Measurements from ENCODE around the gene AKIP1. TPM values are rescaled to one million over a fixed set of nuclear protein-coding genes. Genes with fewer than 3 reads are reported as not detected.

AKIP1 gene
- total and polyA plus RNA-seq, 10 of the 15 experiments (the other 5 are each of a cell fraction or from before 2014, with no cell fraction given), result 5.1 to 38.9 (median 30.5) TPM

DNA sequence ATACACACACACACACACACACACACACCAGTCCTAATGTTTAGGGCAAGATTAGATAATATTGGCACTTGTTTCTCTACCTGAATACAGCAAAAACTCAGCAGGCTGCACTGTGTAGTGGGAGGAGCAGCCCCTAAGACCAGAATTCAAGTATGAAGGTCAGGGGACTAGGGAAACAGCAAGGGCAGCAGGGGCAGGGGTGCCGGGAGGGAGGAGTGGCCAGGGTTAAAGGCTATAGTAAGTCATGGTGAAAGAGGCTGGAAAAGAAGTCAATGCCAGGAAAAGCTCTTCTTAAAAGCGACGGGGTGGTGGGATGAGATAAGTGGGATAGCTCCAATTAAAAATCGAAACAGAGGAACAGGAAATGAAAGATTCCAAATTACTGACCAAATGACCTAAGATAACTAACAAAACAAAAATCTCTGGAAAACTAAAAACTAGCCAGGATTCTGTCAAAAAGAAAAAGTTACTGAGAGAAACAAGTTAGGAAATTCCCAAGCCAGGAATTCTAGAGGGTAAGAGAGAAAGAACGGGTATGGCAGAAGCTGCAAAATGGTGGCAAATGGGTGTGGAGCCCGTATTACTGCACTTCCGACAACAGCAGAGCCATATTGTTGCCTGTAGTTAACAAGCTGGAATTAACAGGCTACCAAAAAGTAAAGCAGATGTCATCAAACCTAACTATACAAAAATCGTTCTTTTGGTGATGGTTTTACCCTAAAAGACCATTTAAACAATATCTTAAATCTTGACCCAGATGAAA lies 30.5 kb downstream of the AKIP1 start:
- RAD21 ChIA-PET (ENCODE audit: unreplicated experiment), result no interaction called here
- H3K27me3 ChIP-seq (replicated peaks in 1 of 2; ENCODE audit: control insufficient read depth in 2 of 2, insufficient read depth in 2 of 2, low read length in 1 of 2), result no peaks in the 10 kb centered on the region
- no peaks in the 10 kb centered on the region for H3K36me3 ChIP-seq (ENCODE audit: control insufficient read depth in 2 of 2, insufficient read depth in 2 of 2, low read length in 1 of 2)
- in situ Hi-C loops (cut with MboI) (no loop called here), intact Hi-C loops (cut with micrococcal nuclease; ENCODE audit: unreplicated experiment) (no loop called here)
- TF ChIP-seq NR2C2 (IDR thresholded peaks at IDR 0.05; ENCODE audit: borderline replicate concordance, control insufficient read depth, insufficient read length, low read depth) (no peak), NFIC (IDR thresholded peaks at IDR 0.05; ENCODE audit: low read depth, low read length) (no peak), PRDM15 (CRISPR knock-in tag; IDR thresholded peaks at IDR 0.05) (no peak), BCL11A (IDR thresholded peaks at IDR 0.05; ENCODE audit: low read depth, low read length) (no peak), ZNF592 (IDR thresholded peaks at IDR 0.05) (no peak), TBL1XR1 (IDR thresholded peaks at IDR 0.05; ENCODE audit: low read depth, low read length) (no peak), FOXM1 (IDR thresholded peaks at IDR 0.05; ENCODE audit: low read depth, low read length) (no peak), TAF1 (IDR thresholded peaks at IDR 0.05; ENCODE audit: borderline replicate concordance, low read depth, low read length) (no peak), ZSCAN29 (IDR thresholded peaks at IDR 0.05) (no peak)
- TF ChIP-seq, protein P1, sequence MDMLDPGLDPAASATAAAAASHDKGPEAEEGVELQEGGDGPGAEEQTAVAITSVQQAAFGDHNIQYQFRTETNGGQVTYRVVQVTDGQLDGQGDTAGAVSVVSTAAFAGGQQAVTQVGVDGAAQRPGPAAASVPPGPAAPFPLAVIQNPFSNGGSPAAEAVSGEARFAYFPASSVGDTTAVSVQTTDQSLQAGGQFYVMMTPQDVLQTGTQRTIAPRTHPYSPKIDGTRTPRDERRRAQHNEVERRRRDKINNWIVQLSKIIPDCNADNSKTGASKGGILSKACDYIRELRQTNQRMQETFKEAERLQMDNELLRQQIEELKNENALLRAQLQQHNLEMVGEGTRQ (IDR thresholded peaks at IDR 0.05; ENCODE audit: borderline replicate concordance, low read depth, low read length), result no peak
- 64% methylated on average over 8 of the region's 8 CpGs for WGBS (ENCODE audit: insufficient coverage, insufficient replicate concordance, low lambda C conversion rate, missing lambda C conversion rate)
- H3K27ac ChIP-seq (ENCODE audit: control insufficient read depth, insufficient read depth), result no peak overlapping the region
- H2AFZ ChIP-seq (ENCODE audit: control insufficient read depth, low read depth, low read length), result no peak overlapping the region
- H4K20me1 ChIP-seq (ENCODE audit: control insufficient read depth, insufficient read depth), result no peaks in the 10 kb centered on the region
- no peaks in the 10 kb centered on the region for H3K79me2 ChIP-seq (ENCODE audit: control insufficient read depth, insufficient read depth, low read length)
- no peak for ATAC-seq
- H3K9me3 ChIP-seq (replicated peaks; ENCODE audit: control insufficient read depth, insufficient read depth, low read length), result no peaks in the 10 kb centered on the region
- CTCF ChIA-PET, result interaction anchor here (0.6 to 3.6 kb wide), 6 partner anchors 12 to 126 kb away, joined by 3 to 12 read pairs (median 4); no protein-coding TSS in a partner anchor
- no TSS peak for BruUV-seq (replicated peaks)
- POLR2A ChIA-PET, result no interaction called here
- H3K4me1 ChIP-seq (ENCODE audit: control insufficient read depth, insufficient read depth, low read length), result no peaks in the 10 kb centered on the region
- FAIRE-seq, result no peak
- no peak overlapping the region for H3K4me3 ChIP-seq
- SMC1A ChIA-PET (ENCODE audit: uncharacterized antibody, unreplicated experiment), result interaction anchor here (1.0 to 2.0 kb wide), 4 partner anchors 22 to 215 kb away, joined by 3 to 6 read pairs (median 4); no protein-coding TSS in a partner anchor
- no peak overlapping the region for H3K9ac ChIP-seq (ENCODE audit: control insufficient read depth, insufficient read depth, low read length)
- no peak for DNase-seq (ENCODE audit: low read depth, low spot score)
- H3K4me2 ChIP-seq (ENCODE audit: control insufficient read depth, insufficient read depth), result no peak overlapping the region
